Activated T-cell treated with anti-CD3 and anti-CD28 coated beads, Interleukin-2, amount 50 U/mL, for 1 hour (primary cell): ENCODE results near the gene TPM2.

Experiments used
- DNase-seq: peaks from one replicate; pipeline ENCODE4 v3.0.0-alpha.2; 2020

Gene TPM2

GRCh38 chr9:35689542-35690293, at the start of gene TPM2:
Gene TPM2, minus strand, starts transcription at chr9:35689925. Its CDS starts 108 bp downstream, at chr9:35689817.
- no peak for DNase-seq

- DNase-seq: no peak
Measured at GRCh38 chr9:35738924-35739323, 49.2 kb upstream of the TPM2 start.

- DNase-seq: no peak
Measured at GRCh38 chr9:35738186-35738585, 48.5 kb upstream of the TPM2 start.

DNA sequence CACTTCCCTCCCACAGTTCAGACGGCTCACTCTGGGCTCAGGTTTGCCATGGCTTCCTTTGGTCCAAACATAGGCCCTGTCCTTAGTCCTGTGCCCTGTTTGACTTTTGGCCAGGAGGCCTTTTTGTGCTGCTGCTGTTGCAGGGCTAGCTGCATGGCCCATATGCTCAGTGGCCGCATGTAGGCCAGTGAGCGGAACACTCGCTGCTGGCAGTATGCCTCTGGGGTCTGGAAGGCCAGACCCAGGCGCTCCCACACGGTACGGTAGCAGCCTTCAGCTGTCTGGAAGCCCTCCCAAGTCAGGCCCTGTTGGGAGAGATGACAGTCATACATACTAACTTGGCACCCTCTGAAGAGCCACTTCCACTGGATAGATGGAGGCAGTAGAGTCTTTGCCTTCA, 47.4 kb upstream of the TPM2 start:
- DNase-seq: no peak

DNA sequence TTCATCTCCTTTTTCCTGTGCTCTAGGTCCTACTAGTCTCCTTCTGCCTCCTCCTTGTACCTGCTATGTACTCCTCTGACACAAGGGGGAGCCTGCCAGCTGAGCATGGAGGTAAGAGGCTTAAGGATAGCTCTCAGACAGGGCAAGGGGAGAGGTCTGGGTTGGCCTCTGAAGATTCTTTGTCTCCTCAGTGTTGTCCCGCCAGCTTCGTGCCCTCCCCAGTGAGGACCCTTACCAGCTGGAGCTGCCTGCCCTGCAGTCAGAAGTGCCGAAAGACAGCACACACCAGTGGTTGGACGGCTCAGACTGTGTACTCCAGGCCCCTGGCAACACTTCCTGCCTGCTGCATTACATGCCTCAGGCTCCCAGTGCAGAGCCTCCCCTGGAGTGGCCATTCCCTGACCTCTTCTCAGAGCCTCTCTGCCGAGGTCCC, 46.5 kb upstream of the TPM2 start:
- peak; percentile 61 for DNase-seq

DNA sequence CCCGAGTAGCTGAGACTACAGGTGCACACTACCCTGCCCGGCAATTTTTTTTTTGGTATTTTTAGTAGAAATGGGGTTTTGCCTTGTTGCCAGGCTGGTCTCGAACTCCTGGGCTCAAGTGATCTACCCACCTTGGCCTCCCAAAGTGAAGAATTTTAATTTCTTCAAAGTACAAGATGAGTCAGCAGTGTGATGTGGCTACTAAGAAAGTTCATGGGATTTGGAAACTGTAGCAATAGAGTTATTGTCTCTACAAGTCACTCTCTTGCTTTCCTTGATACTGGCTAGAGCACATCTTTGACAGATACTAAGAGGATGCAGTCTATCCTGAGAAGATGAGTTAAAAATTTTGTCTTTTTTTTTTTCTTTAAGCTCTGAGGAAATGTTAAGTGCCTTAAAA, 44.4 kb upstream of the TPM2 start:
- DNase-seq: no peak

DNA sequence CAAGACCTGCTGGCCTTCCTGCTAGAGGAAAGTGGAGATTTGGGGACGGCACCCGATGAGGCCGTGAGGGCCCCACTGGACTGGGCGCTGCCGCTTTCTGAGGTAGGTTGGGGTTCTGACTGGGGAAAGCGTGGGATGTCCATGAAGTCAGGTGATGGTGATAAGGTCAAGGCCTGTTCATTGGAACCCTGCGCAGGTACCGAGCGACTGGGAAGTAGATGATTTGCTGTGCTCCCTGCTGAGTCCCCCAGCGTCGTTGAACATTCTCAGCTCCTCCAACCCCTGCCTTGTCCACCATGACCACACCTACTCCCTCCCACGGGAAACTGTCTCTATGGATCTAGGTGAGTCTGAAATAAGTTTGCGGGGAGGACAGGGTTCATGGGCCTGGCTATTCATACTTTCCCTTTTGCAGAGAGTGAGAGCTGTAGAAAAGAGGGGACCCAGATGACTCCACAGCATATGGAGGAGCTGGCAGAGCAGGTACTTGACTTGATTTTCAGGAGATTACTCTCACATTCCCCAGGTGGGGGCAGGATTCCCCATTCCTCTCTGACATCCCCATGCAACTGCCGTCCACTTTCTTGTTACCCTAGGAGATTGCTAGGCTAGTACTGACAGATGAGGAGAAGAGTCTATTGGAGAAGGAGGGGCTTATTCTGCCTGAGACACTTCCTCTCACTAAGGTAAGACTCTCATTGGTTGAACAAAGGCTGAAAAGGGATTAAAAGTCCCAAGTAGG, 43.2 kb upstream of the TPM2 start:
- no peak for DNase-seq

GRCh38 chr9:35732185-35732799, 42.6 kb upstream of the TPM2 start, which contains the start of the genes CREB3 and TLN1:
Gene CREB3, plus strand, starts transcription at chr9:35732666. Its CDS starts 107 bp downstream, at chr9:35732773.
Gene TLN1, minus strand, starts transcription at chr9:35732195. Its CDS starts 6,501 bp downstream, at chr9:35725694.
- peak; percentile 96 for DNase-seq

- DNase-seq: no peak
Measured at GRCh38 chr9:35731415-35732184, 41.9 kb upstream of the TPM2 start.

DNA sequence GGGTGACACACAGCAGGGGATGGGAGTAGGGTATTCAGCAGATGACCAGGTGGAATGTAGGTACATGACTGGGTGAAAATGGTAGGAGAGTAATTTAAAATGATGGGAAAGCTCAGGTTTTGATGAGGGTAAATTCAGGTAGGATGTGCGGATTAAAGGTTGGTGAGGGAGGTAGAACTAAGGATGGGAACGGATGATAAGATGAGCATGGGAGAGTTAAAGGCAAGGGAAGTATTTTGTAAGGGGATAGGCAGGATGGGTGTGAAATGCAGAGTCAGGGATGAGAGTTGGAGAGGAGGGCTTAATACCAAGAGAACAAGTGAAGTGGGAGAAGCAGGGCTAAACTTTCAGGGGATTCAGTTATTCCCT, 40.7 kb upstream of the TPM2 start:
- DNase-seq: no peak

DNA sequence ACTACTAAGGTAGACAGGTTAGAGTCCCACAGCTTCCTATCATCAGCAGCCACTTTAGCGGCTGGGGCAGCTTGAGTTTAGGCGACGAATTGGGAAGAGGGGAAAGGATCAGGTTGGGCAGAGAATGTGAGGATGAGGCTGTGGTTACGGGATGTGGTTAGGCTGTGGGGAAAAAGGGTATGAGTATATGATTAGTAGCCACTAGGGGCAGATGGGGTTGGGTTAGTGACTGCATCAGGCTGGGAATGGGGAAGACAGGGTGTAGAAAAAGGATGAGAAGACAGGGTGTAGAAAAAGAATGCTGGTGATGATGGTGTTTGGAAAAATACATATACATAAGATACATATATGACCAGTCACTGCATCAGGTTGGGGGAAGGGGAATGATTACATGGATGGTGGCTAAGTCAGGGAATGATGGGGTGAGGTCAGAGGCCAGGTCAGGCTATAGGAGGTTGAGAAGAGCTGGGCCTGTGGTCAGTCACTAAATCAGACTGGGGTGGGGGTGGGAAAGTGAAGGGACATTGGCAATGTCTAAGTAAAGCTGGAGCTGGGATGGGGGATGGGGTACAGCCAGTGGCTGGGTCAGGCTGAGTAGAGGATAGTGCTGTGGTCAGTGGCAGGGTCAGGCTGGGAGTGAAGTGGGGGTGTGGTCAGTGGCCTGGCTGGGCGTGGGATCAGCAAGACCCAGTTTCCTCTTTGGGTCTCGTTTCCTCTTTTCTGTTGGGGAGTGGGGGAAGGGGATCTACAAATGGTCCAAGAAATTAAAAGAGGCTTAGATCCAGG, 40.2 kb upstream of the TPM2 start:
- no peak for DNase-seq

GRCh38 chr9:35729101-35729500, 39.4 kb upstream of the TPM2 start:
- no peak for DNase-seq

DNA sequence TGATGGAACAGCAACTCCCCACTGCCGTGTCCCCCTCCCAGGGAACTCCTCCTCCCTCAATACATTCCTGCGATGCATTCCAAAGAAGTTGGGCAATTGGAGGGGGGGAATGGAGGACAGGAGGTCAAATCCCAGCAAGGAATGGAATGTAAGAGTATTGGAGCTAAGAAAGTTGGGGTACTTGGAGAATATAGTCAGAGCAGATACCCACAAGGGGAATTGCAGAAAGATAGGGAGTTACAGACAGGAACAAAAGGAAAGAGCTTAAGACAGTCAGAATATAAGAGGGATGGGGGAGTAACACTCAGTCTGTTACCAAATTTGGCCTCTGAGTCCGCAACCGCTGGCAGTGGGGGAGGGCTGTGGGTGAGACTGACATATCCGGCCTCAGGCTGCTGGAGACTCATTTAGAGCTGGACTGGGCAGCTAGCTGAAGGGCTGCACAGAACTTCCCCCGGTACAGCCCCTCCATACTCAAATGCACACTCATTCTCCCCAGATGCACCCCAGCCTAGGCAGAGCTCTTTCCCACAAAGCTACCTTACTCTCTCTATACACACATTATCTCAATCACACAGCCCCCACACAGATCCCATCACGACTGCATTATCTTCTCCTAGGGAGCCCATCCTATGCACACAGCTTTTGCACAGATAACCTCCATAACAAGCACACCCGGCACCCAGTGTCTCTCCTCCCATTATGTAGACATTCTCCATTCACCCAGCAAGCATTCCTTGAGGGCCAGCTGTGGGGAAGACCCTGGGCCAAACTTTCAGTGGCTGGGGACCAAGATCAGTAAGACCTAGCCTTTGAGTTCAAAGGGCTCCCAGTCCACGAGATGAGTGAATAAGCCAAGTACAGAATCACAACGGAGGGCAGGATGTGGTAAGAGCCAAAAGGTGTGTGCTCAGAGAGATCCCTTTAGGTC, 38.6 kb upstream of the TPM2 start:
- DNase-seq: no peak

DNA sequence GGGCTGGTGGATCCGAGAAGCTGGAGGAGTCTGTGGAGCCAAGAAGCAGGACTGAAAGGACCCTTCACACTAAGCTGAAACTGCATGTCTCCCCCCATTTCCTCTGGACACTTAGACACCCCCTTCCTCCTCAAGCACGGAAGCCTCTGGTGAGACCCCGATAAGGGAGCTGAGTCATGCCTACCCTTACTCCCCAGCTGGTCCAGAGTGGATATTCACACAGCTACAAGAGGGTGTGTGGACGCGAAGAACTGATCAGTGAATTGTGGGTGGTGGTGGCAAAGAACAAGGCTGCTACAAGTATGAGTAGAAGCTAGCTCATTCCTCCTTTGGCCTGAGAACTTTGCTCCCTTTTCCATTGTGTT, 37.9 kb upstream of the TPM2 start:
- no peak for DNase-seq

- DNase-seq: peak; percentile 52
Measured at GRCh38 chr9:35726931-35727330, 37.2 kb upstream of the TPM2 start.

GRCh38 chr9:35725362-35725761, 35.6 kb upstream of the TPM2 start:
- DNase-seq: no peak

GRCh38 chr9:35723908-35724307, 34.2 kb upstream of the TPM2 start:
- no peak for DNase-seq

DNA sequence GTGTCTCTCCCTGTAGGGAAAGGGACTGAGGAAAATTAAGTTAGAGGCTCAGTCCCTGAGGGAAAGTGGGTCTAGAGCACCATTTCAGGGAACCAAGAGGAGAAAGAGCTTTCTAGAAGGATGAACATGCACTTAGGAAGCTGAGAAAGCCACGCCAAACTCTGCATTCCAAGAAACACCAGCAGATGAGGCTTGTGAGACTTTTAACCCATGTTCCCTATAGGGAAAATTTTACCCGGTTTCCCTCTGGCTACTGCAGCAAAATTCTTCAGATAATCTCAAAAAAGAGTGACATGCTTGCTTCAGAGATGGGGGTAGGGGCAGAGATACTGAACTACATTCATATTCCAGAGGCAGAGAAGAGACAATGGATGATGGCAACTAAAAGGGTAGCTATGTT, 33.7 kb upstream of the TPM2 start:
- DNase-seq: no peak

DNA sequence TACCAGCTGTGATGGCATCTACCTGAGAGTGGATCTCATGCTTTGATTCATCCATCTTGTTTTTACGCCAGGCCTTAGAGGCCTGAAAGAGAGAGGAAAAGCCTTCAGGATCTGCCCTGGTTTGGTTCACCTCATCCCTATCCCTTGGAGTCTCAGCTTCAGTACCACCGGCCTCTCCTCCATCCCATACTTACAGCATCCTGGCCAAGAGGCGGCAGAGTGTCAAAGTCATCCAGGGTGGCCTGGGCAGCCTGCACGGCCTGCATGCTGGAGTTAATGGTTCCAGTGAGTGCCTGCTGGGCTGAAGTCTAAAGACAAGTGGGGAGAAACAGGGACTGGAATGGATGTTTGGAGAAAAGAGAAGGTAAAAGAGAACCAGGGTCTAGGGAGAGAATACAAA, 29.8 kb upstream of the TPM2 start:
- no peak for DNase-seq

GRCh38 chr9:35718721-35719511, 29.2 kb upstream of the TPM2 start:
- DNase-seq: no peak
